H7 (cell line): Measurements from ENCODE around the gene SAPCD1. TPM values are rescaled to one million over a fixed set of nuclear protein-coding genes. Genes with fewer than 3 reads are reported as not detected.

Experiments used
- DNase-seq: peaks from one replicate; pipeline ENCODE4 v3.0.0; 2012
- H3K27me3 ChIP-seq: 2 replicates; pipeline ENCODE4 v1.6.0; 2011; ENCODE audit warnings: mild to moderate bottlenecking, low read length; ENCODE audit not compliant: control insufficient read depth, insufficient read depth
- H3K36me3 ChIP-seq: replicated peaks from 2 replicates; pipeline ENCODE4 v1.5.1; 2011; ENCODE audit warnings: low read length; ENCODE audit not compliant: control insufficient read depth, insufficient read depth
- H3K4me3 ChIP-seq: 2 replicates; pipeline ENCODE4 v1.5.1; 2011; ENCODE audit warnings: low read depth, mild to moderate bottlenecking, control low read depth, low read length, moderate library complexity; ENCODE audit not compliant: insufficient read depth
- total RNA-seq: library from RNA; depleted of rRNA; stranded (reverse); fragments of >200 nt; shearing (Covaris generic); gene quantifications from 2 replicates; pipeline ENCODE4 v1.2.3, GENCODE V29; 2014

The SAPCD1 gene
- total RNA-seq, 1 experiment from 2014 or later: 1.8 TPM

DNA sequence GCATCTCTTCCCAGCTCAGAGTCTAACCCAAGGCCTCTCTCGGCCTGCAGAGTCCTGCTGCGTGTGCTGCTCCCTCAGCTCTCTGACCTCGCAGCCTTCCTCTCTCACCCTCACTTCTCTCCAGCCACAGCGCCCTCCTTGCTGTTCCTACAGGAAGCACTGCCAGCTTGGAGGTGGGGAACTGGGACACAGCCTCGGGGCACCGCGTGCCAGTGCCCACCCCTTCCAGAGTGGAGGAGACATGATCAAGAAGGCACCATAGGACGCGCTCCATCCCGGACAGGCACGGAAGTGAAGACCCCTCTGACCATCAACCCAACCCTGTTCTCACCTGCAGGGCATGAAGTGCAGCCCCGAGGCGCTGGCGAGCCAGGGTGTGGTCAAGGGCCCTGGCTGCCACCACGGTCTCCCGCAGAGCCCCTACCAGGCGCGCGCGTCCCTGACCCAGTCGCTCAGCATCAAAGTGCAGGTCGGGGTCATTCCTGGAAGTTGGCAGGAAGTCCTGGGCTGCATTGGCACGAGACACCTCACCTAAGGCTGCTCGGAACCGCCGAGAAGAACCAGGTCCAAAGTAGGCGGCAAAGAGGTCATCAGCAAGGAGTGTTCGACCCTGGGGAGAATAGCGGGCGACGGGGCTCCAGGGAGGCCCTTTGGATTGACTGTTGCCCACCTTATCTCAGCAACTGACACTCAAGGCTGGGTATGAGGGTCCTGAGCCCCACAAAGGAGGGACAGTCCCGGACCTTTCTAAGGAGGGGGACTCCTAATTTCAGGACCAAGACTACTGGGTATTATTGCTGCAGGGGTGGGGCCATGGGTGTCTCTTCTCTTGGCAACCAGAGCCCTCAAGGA lies 13.4 kb downstream of the SAPCD1 start:
- H3K4me3 ChIP-seq: no peak overlapping the region
- H3K36me3 ChIP-seq: peaks cover 11% of the 10 kb centered on the region
- peak; percentile 43 for DNase-seq
- H3K27me3 ChIP-seq: no peaks in the 10 kb centered on the region

DNA sequence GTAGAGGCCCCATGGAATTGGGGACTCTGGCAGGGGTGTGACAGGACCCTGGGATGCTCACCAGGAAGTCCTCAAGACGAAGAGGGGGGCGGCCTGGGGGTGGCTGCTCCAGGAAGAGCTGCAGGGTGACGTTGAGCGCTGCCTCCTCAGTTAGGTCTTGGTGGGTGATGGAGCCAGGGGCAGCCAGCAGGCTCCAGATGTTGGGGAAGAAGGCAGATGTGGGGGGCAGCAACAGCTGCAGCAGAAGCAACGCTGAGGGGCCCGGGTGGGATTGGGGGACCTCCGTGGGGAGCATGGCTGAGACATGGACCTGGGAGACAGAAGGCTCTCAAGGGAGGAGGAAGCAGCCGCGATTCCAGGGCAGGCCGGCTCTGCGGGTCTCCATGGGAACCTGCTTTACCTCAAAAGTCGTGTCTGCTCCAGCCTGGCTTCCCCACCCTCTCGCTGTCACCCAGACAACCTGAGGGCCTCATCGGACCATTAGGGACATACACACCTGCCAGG lies 14.1 kb downstream of the SAPCD1 start:
- no peak overlapping the region for H3K4me3 ChIP-seq
- peaks cover 13% of the 10 kb centered on the region for H3K36me3 ChIP-seq
- DNase-seq: peak; percentile 74
- no peaks in the 10 kb centered on the region for H3K27me3 ChIP-seq

DNA sequence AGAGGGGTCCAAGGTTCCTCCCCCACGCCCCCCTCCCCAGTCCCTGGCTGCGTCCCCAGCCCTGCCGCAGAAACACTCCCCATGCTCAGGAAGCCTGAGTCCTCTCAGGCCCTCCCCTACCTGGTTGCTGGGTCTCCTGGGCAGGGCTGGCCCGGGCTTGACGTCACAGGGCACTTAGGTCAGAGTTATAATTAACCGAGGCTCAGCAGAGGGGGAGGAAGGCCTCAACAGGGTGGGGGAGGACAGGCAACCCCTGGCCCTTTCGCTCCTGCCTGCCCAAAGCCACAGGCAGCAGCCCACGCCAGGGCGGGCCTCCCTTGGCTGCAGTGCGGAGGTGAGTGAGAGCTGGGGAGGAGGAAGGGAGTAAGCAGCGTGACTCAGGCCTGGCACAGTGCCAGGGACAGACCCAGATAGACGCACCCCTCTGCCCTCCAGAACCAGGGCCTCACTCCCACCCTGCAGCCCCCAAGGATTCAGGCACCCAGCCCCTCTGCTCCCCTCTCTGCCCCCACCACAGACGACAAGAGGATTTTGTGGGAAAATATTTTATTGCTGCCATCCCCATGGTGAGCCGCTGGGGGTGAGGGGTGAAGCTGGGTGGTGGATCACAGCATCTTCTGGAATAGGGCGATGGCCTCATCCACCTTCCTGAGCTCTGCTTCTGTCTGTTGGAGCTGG lies 14.7 kb downstream of the SAPCD1 start, which contains the start of gene VWA7:
TSS of gene VWA7 (minus strand) at position 340 of the 678 bp plus-strand sequence. CDS start 549 bp downstream, outside the sequence.
- peak; percentile 84 for DNase-seq
- H3K4me3 ChIP-seq: no peak within 1 kb of the TSS
- no peaks in the 10 kb centered on the region for H3K27me3 ChIP-seq
- peaks cover 13% of the 10 kb centered on the region for H3K36me3 ChIP-seq

DNA sequence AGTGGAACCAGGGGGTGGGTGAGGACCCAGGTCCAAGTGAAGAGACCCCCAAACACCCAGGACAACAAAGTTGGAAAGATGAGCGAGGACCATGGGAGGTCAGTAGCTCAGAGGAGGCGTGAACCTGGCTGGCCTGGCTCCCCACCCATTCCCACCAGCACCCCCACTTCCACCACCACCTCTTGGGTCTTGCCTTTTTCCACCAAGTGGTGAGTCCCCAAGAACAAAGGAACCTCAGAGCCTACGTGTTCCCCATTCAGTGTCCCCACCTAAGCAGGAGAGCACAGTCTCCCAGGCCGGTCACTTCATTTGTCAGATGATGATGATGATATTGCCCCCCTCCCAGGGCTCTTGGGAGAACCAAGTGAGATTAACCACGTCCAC lies 15.2 kb downstream of the SAPCD1 start:
- Histone ChIP-seq H3K36me3 (peaks cover 13% of the 10 kb centered on the region), H3K4me3 (no peak overlapping the region), H3K27me3 (no peaks in the 10 kb centered on the region)
- DNase-seq: peak; percentile 25

DNA sequence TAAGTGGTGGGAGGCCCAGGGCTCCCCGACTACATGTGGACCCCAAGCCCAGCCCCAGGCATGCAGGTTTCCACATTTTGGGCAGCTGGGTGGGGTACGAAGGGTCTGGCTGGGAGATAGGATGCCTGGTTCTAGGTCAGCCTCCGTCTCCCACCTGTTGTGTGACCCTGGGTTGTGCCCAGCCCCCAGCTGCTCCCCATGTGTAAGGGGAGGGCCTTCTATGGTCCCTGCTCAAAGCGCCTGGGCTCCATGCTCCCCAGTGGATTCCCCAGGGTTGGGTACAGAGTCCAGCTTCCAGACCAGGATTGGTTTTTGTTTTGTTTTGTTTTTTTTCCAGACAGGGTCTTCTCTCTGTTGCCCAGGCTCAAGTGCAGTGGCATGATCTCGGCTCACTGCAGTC lies 15.7 kb downstream of the SAPCD1 start:
- DNase-seq: no peak
- no peak overlapping the region for H3K4me3 ChIP-seq
- H3K36me3 ChIP-seq: peaks cover 13% of the 10 kb centered on the region
- H3K27me3 ChIP-seq: no peaks in the 10 kb centered on the region

DNA sequence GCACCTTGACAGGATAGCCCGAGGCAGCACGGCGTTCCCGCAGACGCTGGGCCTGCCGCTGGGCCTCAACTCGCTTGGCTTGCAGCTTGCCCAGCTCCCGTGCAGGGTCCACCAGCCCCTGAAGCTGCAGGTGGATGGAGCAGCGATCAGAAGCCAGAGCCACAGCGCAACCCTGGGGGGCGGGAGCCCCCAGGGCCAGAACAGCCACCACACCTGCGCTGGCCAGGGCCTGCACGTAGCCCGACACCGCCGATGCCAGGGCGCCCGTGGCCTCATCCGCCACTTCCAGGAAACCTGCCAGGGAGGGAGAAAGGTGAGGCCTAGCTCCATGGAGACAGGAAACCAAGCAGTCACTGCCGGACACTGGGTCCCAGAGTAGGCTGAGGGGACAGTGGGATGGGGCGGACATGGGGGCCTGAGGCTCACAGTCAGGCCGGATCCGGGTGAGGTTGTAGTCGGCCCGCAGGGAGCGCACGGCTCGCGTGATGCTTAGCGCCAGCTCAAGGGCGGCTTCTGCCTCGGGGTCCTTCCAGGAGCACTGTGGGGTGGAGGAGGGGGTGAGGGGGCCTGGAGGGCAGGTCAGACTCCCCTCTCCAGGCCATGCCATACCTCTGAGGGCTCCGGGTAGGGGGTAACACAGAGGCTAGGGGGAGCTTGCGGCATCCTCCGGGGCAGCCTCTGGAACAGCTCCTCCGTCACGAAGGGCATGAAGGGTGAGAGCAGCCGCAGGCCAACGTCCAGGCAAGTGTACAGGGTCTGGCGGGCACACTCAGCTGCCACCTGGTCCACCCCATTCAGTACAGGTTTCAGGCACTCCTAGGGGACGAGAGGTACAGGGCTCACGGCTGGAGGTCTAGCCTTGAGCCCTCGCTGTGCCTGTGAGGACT lies 16.8 kb downstream of the SAPCD1 start:
- Histone ChIP-seq H3K27me3 (no peaks in the 10 kb centered on the region), H3K4me3 (no peak overlapping the region), H3K36me3 (peaks cover 17% of the 10 kb centered on the region)
- DNase-seq: no peak

DNA sequence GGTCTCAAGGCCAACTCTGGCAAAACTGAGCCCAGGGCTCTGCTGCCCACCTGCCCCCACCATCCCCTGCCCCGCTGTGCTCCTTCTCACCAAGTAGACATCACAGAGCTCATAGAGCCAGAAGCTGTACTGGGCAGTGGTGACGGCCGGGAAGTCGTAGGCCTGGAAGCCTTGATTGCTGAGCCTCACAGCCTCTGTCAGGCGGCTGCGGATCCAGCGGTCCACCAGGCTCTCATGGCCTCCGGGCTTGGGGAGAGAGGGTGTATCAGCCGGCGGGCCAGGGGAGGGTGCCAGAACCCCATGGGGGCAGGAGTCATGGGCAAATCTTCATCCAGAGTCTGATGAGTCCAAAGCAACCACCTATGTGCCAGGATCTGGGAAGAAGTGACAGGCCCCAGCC lies 17.5 kb downstream of the SAPCD1 start:
- H3K4me3 ChIP-seq: no peak overlapping the region
- DNase-seq: no peak
- H3K36me3 ChIP-seq: peaks cover 22% of the 10 kb centered on the region
- H3K27me3 ChIP-seq: no peaks in the 10 kb centered on the region

DNA sequence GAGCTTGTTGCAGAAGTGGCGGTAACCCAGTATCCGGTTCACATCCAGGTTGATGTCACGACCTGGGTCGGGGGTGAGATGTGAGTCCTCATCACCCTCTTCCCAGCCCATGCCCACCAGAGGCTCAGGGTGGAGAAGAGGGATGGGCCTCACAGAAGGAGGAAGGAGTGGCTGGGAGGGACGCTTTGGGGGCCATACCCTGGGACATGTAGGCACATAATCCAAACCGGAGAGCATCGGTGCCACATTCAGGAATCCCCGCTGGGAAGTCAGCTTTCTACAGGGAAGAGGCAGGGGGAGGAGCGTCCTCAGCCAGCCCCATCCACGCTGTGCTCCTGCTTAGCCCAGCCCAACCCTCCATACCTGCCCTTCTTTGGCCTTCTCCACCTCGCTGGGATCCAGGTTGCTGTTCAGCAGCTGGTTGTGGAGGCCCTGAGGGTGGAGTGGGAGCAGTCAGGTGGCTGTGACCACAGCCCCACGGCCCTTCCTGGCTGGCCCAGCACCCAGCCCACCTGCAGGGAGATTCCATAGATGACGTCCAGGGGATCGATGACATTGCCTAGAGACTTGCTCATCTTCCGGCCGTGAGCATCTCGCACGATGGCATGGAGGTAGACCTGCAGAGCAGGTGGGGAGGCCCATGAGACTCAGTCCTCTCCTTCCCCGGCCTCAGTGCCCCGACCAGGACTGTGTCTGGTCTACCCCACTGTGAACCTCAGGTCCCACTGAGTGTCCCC lies 18.2 kb downstream of the SAPCD1 start:
- peak; percentile 39 for DNase-seq
- Histone ChIP-seq H3K36me3 (peaks cover 28% of the 10 kb centered on the region), H3K4me3 (no peak overlapping the region), H3K27me3 (no peaks in the 10 kb centered on the region)

DNA sequence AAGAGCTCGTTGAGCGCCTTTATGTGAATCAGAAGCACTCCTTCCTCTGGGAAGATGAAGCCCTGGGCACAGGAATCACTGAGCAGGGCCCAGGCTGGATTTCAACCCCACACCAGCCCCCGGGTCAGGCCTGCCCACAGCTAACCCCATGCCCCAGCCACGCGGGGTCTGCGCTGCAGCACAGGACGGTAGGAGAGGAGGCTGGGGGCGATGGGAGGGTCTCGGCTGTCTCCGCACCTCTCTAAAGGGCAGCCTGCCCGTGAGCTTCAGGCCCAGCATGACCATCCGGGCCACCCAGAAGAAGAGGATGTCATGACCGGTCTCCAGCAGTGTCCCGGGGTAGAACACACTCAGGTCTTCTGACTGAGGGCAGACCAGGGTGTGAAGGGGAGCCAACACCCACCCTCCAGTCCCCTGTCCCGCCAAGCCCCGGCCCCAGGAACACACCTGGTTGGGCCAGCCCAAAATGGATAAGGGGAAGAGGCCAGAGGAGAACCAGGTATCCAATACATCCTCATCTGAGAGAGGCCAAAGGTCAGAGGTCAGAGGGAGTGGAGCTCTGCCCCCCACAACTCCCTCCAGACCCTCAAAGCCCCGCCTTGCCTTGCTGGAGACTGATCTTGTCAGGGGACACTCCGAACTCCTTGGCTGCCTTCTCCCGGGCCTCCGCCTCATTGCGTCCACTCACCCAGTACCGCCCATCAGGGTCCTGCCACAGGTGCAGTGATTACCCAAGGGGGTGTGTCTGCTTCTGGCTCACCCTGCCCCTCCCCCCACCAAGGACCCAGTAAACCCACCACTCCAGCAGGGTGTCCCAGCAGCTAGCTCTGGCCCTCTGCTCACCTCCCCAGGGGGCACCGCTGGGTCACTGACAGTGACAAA lies 19.0 kb downstream of the SAPCD1 start:
- Histone ChIP-seq H3K36me3 (peaks cover 28% of the 10 kb centered on the region), H3K27me3 (no peaks in the 10 kb centered on the region), H3K4me3 (no peak overlapping the region)
- DNase-seq: no peak

DNA sequence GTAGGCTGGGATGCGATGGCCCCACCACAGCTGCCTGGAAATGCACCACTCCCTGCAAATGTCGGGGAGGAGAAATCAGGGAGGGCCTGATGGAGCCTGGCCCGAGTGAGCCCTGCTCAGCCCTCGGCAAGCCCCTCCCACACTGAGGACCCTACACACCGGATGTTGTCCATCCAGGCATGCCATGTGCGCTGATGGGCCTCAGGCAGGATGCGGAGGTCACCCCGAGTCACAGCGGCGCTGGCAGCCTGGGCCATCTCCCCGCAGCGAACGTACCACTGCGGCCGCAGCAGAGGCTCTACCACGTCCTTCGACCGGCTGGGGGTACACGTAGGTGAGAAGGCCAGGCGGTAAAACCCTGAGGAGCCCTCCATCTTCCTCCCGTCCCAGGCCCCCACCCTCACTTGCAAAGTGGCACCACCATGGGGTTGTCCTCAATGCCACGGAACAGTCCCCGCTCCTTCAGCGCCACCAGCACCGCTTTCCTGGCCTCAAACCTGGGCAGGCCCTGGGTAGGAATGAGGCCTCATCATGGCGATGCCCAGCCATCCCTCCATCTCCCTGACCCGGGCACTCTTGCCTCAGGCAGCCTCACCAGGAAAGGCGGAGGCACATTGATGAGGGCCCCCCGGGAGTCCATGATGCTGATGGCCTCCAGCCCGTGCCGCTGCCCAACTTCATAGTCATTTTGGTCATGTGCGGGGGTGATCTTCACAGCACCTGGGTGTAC lies 19.8 kb downstream of the SAPCD1 start:
- DNase-seq: no peak
- Histone ChIP-seq H3K36me3 (peaks cover 28% of the 10 kb centered on the region), H3K27me3 (no peaks in the 10 kb centered on the region), H3K4me3 (no peak overlapping the region)

DNA sequence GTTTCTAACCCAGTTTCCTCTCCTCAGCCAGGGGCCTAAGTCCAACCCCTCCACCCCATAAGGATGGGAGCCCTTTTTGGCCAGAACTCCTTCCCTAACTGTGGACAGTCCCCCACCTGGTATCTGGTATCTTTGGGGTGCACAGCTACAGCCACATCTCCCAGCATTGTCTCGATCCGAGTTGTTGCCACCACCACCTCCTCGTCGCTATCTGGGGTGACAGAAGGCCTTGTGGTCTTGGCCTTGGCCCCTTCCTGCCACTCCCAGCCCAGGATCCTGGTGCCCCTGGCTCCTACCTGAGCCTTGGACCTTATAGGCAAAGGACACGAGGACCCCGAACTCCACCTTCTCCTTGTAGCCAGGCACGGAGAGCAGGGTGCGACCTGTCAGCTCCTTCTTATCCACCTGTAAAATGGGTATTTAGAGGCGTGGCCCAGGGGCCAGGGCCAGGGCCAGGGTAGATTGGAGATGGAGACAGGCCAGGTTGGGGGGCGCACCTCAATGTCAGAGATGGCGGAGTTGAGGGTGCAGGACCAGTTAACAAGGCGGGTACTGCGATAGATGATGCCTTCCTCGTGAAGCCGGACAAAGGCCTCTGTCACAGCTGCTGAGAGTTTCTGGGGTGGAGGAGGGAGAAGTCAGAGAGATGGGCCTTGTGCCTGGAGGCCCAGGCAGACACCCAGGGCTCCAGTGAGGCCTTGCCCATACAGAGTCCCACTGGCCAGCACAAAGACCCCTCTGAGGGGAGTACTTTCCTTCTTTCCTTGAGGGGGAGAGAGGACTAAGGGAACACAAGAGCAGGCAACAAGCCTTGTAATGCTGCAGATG lies 21.9 kb downstream of the SAPCD1 start:
- H3K36me3 ChIP-seq: peaks cover 29% of the 10 kb centered on the region
- no peaks in the 10 kb centered on the region for H3K27me3 ChIP-seq
- no peak overlapping the region for H3K4me3 ChIP-seq
- DNase-seq: peak; percentile 16

DNA sequence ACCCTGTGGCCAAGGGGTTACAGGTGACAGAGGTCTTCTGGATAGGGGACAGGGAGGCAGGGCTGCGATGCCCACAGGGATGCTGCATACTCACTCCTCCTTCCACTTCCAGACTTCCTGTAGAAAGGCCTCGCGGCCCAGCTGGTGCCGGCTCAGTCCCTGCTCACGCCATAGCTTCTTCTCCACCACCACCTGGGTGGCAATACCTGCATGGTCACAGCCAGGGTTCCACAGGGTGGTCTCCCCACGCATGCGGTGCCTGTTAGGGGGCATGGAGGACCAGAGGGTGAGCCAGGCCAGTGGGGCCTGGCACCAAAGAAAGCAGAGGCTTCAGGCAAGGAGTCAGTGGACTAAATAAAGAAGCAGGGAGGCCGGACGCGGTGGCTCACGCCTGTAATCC lies 23.0 kb downstream of the SAPCD1 start:
- DNase-seq: peak; percentile 13
- Histone ChIP-seq H3K4me3 (no peak overlapping the region), H3K36me3 (peaks cover 26% of the 10 kb centered on the region), H3K27me3 (no peaks in the 10 kb centered on the region)
